ENCODE measurements around the gene LMBR1.

The LMBR1 gene

DNA sequence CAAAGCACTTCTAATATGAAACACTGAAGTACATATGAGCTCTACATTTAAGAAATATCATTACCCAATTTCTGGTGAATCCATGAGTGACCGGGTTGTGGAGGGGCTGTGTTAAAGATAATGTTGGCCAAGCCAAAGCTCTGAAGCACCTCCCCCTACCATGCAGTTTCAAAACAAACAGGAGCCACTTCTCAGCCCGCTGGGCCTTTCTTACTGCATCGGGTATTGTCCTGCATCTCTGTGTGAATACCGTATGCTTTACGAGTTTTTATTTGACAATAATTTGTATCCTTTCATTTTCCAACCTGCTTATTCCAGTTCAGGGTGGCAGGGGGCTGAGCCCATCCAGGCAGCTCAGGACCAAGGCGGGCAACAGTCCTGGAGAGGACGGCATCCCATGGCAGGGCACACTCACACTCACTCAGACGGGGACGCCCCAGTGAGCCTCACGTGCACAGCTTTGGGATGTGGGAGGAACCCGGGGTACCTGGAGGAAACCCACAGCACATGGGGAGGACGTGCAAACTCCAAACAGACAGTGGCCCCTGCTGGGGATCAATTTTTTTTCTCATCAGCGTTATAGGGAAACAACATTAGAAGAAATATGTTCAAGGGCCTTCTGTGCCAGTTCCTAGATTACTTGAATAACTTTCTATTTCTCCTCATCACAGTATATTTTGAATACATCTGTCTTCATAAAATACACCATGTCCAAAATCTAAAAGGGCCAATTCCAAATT is 250.5 kb downstream of the LMBR1 start:
- H3K4me3 ChIP-seq (ENCODE audit: low read depth in 1 of 2, low read length in 2 of 2): no peak overlapping the region
- H3K9ac ChIP-seq (ENCODE audit: low read depth, low read length): no peak overlapping the region
- H3K27ac ChIP-seq (ENCODE audit: low read length): no peak overlapping the region
- H3K4me2 ChIP-seq (ENCODE audit: insufficient read depth, low read length): no peak overlapping the region
- peaks cover 3% of the 10 kb centered on the region for H3K27me3 ChIP-seq (ENCODE audit: insufficient read depth, low read length, poor library complexity)
- H3K4me1 ChIP-seq (ENCODE audit: insufficient read depth, low read length): no peaks in the 10 kb centered on the region
- ATAC-seq (ENCODE audit: insufficient read depth, low read depth): no peak
- H2AFZ ChIP-seq (ENCODE audit: low read depth, low read length): no peak overlapping the region
- H3K79me2 ChIP-seq (ENCODE audit: insufficient read depth, low read length): no peaks in the 10 kb centered on the region
- H3K9me3 ChIP-seq (ENCODE audit: insufficient read depth, low read length, severe bottlenecking): peaks cover 9% of the 10 kb centered on the region
- no peaks in the 10 kb centered on the region for H3K36me3 ChIP-seq (ENCODE audit: insufficient read depth, low read length)
- H4K20me1 ChIP-seq (ENCODE audit: insufficient read depth, low read length): no peaks in the 10 kb centered on the region
- TF ChIP-seq, protein P1, sequence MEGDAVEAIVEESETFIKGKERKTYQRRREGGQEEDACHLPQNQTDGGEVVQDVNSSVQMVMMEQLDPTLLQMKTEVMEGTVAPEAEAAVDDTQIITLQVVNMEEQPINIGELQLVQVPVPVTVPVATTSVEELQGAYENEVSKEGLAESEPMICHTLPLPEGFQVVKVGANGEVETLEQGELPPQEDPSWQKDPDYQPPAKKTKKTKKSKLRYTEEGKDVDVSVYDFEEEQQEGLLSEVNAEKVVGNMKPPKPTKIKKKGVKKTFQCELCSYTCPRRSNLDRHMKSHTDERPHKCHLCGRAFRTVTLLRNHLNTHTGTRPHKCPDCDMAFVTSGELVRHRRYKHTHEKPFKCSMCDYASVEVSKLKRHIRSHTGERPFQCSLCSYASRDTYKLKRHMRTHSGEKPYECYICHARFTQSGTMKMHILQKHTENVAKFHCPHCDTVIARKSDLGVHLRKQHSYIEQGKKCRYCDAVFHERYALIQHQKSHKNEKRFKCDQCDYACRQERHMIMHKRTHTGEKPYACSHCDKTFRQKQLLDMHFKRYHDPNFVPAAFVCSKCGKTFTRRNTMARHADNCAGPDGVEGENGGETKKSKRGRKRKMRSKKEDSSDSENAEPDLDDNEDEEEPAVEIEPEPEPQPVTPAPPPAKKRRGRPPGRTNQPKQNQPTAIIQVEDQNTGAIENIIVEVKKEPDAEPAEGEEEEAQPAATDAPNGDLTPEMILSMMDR (IDR thresholded peaks at IDR 0.05; ENCODE audit: borderline replicate concordance, extremely low read depth, low read length, poor library complexity, severe bottlenecking): no peak
- no peak for TF ChIP-seq EZH2 (IDR thresholded peaks at IDR 0.05; ENCODE audit: borderline replicate concordance, low read depth, low read length, severe bottlenecking)
- no peak for DNase-seq

DNA sequence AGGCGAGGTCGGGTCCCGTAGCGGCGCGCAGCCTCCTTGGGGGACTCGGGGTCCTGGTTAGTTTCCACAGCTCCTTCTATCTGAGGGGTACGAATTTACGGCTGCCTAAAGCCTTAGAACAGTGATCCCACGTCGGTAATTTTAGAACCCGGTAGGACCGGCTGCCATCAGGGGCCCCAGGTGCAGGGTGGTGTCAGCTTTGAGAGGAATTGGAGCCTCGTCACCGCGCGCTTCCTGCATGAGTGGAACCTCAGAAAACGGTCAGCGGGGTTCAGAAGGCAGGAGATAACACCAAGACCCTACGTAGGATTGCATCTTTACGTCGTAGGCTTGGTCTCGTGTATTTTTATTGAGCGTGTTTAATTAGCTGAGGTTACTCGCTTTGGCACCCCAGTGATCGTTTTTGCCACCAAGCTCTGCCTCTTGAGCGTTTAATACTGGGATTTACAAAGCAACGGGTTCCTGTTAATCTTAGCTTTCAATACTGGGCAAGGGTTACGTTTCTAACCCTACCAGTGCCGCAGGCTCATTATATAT is 252.0 kb downstream of the LMBR1 start:
- Histone ChIP-seq H3K9ac (ENCODE audit: low read depth, low read length) (no peak overlapping the region), H3K27me3 (ENCODE audit: insufficient read depth, low read length, poor library complexity) (peaks cover 3% of the 10 kb centered on the region), H3K4me3 (ENCODE audit: low read depth in 1 of 2, low read length in 2 of 2) (no peak overlapping the region), H4K20me1 (ENCODE audit: insufficient read depth, low read length) (no peaks in the 10 kb centered on the region), H3K79me2 (ENCODE audit: insufficient read depth, low read length) (no peaks in the 10 kb centered on the region), H3K36me3 (ENCODE audit: insufficient read depth, low read length) (no peaks in the 10 kb centered on the region), H2AFZ (ENCODE audit: low read depth, low read length) (no peak overlapping the region), H3K9me3 (ENCODE audit: insufficient read depth, low read length, severe bottlenecking) (peaks cover 9% of the 10 kb centered on the region), H3K4me1 (ENCODE audit: insufficient read depth, low read length) (no peaks in the 10 kb centered on the region), H3K27ac (ENCODE audit: low read length) (no peak overlapping the region), H3K4me2 (ENCODE audit: insufficient read depth, low read length) (no peak overlapping the region)
- DNase-seq (no peak), ATAC-seq (ENCODE audit: insufficient read depth, low read depth) (no peak)
- TF ChIP-seq EZH2 (IDR thresholded peaks at IDR 0.05; ENCODE audit: borderline replicate concordance, low read depth, low read length, severe bottlenecking): no peak
- TF ChIP-seq, protein P1 (IDR thresholded peaks at IDR 0.05; ENCODE audit: borderline replicate concordance, extremely low read depth, low read length, poor library complexity, severe bottlenecking): no peak

DNA sequence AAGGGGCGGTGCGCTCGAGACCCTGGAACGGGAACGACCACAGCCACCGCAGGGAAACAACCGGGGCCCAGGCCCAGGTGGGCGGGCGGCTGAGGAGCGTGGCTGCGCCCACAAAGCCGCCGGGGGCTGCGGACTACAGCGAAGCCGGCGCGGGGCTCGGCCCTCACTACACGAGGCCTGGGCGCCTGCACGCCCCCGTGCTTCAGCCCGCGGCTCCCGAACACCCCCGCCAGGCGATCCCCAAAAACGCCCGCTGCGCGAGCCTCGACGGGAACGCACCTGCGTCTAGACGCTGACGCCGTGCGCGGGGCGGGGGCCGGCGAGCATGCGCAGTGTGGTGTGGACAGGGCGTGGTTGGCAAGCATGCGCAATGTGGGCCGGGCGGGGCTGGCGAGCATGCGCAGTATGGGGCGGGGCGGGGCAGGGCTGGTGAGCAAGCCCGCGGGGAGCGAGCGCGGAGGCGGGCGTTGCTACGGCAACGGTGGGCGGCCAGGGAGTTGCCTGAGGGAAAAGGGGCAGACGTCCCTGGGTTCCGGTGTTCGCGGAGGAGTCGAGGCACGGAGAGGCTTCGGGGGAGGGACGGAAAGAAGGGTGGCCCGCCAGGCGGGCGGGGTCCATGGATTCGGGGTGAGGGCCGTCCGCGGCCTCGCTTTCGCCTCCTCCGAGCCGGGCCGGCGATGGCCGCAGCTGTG is 252.6 kb downstream of the LMBR1 start, which contains the start of gene RNF32:
TSS of gene RNF32 (plus strand) at position 518 of the 692 bp plus-strand sequence. CDS start 3,104 bp downstream, outside the sequence.
- no peaks in the 10 kb centered on the region for H3K4me1 ChIP-seq (ENCODE audit: insufficient read depth, low read length)
- TF ChIP-seq, protein P1 (IDR thresholded peaks at IDR 0.05; ENCODE audit: borderline replicate concordance, extremely low read depth, low read length, poor library complexity, severe bottlenecking): no peak
- no peak for TF ChIP-seq EZH2 (IDR thresholded peaks at IDR 0.05; ENCODE audit: borderline replicate concordance, low read depth, low read length, severe bottlenecking)
- H2AFZ ChIP-seq (ENCODE audit: low read depth, low read length): no peak within 1 kb of the TSS
- H3K27me3 ChIP-seq (ENCODE audit: insufficient read depth, low read length, poor library complexity): peaks cover 3% of the 10 kb centered on the region
- ATAC-seq (ENCODE audit: insufficient read depth, low read depth) (no peak), DNase-seq (no peak)
- H3K27ac ChIP-seq (ENCODE audit: low read length): no peak within 1 kb of the TSS
- no peak within 1 kb of the TSS for H3K4me3 ChIP-seq (ENCODE audit: low read depth in 1 of 2, low read length in 2 of 2)
- no peaks in the 10 kb centered on the region for H3K36me3 ChIP-seq (ENCODE audit: insufficient read depth, low read length)
- H3K9ac ChIP-seq (ENCODE audit: low read depth, low read length): no peak within 1 kb of the TSS
- no peaks in the 10 kb centered on the region for H4K20me1 ChIP-seq (ENCODE audit: insufficient read depth, low read length)
- peaks cover 9% of the 10 kb centered on the region for H3K9me3 ChIP-seq (ENCODE audit: insufficient read depth, low read length, severe bottlenecking)
- H3K79me2 ChIP-seq (ENCODE audit: insufficient read depth, low read length): no peaks in the 10 kb centered on the region
- no peak within 1 kb of the TSS for H3K4me2 ChIP-seq (ENCODE audit: insufficient read depth, low read length)
